Choroid plexus epithelial cell (primary cell): Measurements from ENCODE around the gene ARHGEF39.

ENCODE experiments used
- DNase-seq: peaks from one replicate; pipeline ENCODE4 v3.0.0-alpha.2; 2010; ENCODE audit warnings: low read depth
- H3K4me3 ChIP-seq: 2 replicates; pipeline ENCODE4 v1.5.1; 2011; ENCODE audit warnings: low read depth, mild to moderate bottlenecking, control low read depth, low read length, moderate library complexity
- CTCF ChIP-seq: conservative IDR thresholded peaks from 2 replicates; pipeline ENCODE4 v1.5.1; 2011; ENCODE audit warnings: low read depth, mild to moderate bottlenecking, control low read depth, inconsistent platforms, low read length, moderate library complexity

The ARHGEF39 gene

GRCh38 chr9:35662437-35662836 lies 2.6 kb downstream of the ARHGEF39 start:
- no peak for TF ChIP-seq CTCF
- no peak overlapping the region for H3K4me3 ChIP-seq

GRCh38 chr9:35661756-35662350 lies 3.1 kb downstream of the ARHGEF39 start:
- no peak overlapping the region for H3K4me3 ChIP-seq
- DNase-seq = no peak
- no peak for TF ChIP-seq CTCF

More at GRCh38 chr9:35662437-35662836, 2.6 kb downstream of the ARHGEF39 start:
- no peak for DNase-seq

DNA sequence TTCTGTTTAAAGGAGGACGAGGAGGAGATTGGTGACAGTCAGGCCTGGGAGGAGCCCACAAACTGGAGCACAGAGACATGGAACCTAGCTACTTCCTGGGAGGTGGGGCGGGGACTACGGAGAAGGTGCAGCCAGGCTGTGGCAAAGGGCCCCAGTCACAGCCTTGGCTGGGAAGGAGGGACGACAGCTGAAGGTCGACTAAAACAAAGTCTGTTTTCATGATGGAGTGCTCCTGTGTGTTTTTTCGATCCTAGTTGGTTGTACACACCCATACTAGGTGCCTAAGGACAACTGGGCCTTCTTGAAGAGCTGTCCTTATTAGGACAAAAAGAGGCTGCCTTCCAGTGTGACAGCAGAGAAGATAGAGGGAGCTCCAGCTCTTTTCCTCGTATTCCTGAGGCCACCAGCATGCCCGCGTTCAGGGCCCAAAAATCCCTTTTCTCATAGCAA lies 4.0 kb downstream of the ARHGEF39 start:
- H3K4me3 ChIP-seq = no peak overlapping the region
- TF ChIP-seq CTCF = peak; percentile 70
- DNase-seq = peak; percentile 70

- peak overlapping the region; percentile 98 for H3K4me3 ChIP-seq
- no peak for TF ChIP-seq CTCF
- peak; percentile 43 for DNase-seq
Observed at GRCh38 chr9:35659340-35659739, 5.7 kb downstream of the ARHGEF39 start.

- TF ChIP-seq CTCF = no peak
- peak; percentile 57 for DNase-seq
Observed at GRCh38 chr9:35658968-35659220, 6.1 kb downstream of the ARHGEF39 start.

DNA sequence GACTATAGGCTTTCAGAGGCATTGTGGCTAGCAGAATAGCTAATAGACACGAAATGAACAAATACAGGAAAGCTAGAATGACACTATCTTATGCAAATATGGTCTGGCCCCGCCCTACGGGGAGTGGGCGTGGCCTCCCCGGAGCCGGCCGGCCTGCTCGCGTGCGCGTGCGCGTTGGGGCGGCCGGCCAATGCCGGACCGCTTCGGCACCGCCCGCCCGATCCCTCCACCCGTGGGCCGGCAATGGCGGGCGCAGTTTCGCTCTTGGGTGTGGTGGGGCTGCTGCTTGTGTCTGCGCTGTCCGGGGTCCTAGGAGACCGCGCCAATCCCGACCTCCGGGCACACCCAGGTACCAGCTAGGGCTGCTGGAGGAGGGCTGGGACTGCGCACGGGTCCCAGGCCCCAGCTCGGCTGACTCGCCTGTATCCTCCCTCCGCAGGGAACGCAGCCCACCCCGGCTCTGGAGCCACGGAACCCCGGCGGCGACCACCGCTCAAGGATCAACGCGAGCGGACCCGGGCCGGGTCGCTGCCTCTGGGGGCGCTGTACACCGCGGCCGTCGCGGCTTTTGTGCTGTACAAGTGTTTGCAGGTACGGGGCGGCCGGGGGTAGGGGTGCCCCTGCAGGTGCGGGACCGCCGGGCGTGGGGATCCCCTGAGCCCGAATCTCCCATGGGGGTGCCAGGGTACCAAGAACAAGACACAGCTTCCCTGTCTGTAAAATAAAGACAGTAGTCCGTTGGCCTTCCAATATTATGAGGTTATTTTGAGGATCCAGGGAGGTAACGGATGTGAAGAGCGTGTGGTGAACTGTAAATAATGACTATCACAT lies 6.6 kb downstream of the ARHGEF39 start, which contains the start of gene CCDC107:
TSS of gene CCDC107 (plus strand) at position 156 of the 831 bp plus-strand sequence. CDS start at position 244, 88 bp downstream.
- H3K4me3 ChIP-seq = peak within 1 kb of the TSS; percentile 98
- TF ChIP-seq CTCF = peak; percentile 62
- DNase-seq = peak; percentile 85

More at GRCh38 chr9:35658968-35659220, 6.1 kb downstream of the ARHGEF39 start:
- H3K4me3 ChIP-seq = peak overlapping the region; percentile 98
